Colonic mucosa (tissue), 4 donors: Measurements from ENCODE around the gene SLC41A3. TPM values are rescaled to one million over a fixed set of nuclear protein-coding genes. Genes with fewer than 3 reads are reported as not detected.

Source experiments
- DNase-seq: peaks from one replicate; pipeline ENCODE4 v3.0.0-alpha.2; 2020
- H3K27ac ChIP-seq: fragments of 200-600 bp; one replicate; pipeline ENCODE4 v1.8.0; 2021
- H3K27me3 ChIP-seq: fragments of 200-600 bp; one replicate; pipeline ENCODE4 v1.8.0; 2021
- H3K36me3 ChIP-seq: fragments of 200-600 bp; one replicate; pipeline ENCODE4 v1.8.0; 2021
- H3K4me1 ChIP-seq: fragments of 200-600 bp; one replicate; pipeline ENCODE4 v1.8.0; 2021; ENCODE audit warnings: mild to moderate bottlenecking
- H3K4me3 ChIP-seq: fragments of 200-600 bp; one replicate; pipeline ENCODE4 v1.8.0; 2021
- H3K9ac ChIP-seq, 2 donors: one replicate each; pipeline ENCODE4 v1.7.0; 2013; ENCODE audit warnings: control low read depth in 2 of 2, low read depth in 2 of 2, low read length in 2 of 2
- H3K9me3 ChIP-seq: fragments of 200-600 bp; one replicate; pipeline ENCODE4 v1.8.0; 2021
- intact Hi-C: fragments of 100-400 bp; cut with DNase I; formaldehyde crosslinking; loops from one replicate; pipeline ENCODE4 v1.14.1; 2022
- total RNA-seq, 2 donors: library from RNA; stranded (reverse); fragmentation: NEBNext Ultra II Directional in 1 of 2; extraction: Animal tissue kit (Norgen Biotek cat#: 25700) in 1 of 2; gene quantifications; one replicate each; pipeline ENCODE4 v1.2.1, GENCODE V29; 2021
- TF ChIP-seq, protein P1 (sequence below): fragments of 200-600 bp; IDR thresholded peaks from one replicate; pipeline ENCODE4 v1.8.0; 2022; ENCODE audit warnings: antibody characterized with exemption, mild to moderate bottlenecking
- donor health status: healthy.
- donor health status: DM: no; HTN: no; CAD: no.
- donor health status: DM: no; HTN: no; CAD: no.

The SLC41A3 gene
- total RNA-seq, 2 donors from 2014 or later = 27.6 to 33.1 TPM

DNA sequence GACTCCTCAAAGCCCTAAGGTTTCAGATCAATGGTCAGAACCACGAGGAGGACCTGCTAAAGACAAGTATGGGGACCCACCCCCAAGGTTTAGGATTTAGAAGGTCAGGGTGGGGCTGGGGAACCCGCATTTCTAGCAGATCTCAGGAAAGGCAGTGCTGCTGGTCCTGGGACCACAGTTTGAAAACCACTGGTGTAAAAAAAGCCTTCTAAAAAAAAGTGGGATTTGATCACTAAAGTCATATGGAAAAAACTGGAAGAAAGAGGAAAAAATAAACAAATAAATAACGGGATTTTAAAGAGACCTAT lies 832 bp downstream of the SLC41A3 start:
- Histone ChIP-seq H3K27me3 (no peaks in the 10 kb centered on the region), H3K4me1 (peaks cover 12% of the 10 kb centered on the region), H3K9ac (peak overlapping the region; percentile 51 to 64), H3K9me3 (no peaks in the 10 kb centered on the region), H3K27ac (no peak overlapping the region), H3K36me3 (no peaks in the 10 kb centered on the region), H3K4me3 (peak overlapping the region; percentile 69)
- no peak for DNase-seq
- intact Hi-C loops = loop anchor here (10.0 kb wide), 1 partner anchor 98 kb away; no protein-coding TSS in a partner anchor
- TF ChIP-seq, protein P1, sequence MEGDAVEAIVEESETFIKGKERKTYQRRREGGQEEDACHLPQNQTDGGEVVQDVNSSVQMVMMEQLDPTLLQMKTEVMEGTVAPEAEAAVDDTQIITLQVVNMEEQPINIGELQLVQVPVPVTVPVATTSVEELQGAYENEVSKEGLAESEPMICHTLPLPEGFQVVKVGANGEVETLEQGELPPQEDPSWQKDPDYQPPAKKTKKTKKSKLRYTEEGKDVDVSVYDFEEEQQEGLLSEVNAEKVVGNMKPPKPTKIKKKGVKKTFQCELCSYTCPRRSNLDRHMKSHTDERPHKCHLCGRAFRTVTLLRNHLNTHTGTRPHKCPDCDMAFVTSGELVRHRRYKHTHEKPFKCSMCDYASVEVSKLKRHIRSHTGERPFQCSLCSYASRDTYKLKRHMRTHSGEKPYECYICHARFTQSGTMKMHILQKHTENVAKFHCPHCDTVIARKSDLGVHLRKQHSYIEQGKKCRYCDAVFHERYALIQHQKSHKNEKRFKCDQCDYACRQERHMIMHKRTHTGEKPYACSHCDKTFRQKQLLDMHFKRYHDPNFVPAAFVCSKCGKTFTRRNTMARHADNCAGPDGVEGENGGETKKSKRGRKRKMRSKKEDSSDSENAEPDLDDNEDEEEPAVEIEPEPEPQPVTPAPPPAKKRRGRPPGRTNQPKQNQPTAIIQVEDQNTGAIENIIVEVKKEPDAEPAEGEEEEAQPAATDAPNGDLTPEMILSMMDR = no peak

DNA sequence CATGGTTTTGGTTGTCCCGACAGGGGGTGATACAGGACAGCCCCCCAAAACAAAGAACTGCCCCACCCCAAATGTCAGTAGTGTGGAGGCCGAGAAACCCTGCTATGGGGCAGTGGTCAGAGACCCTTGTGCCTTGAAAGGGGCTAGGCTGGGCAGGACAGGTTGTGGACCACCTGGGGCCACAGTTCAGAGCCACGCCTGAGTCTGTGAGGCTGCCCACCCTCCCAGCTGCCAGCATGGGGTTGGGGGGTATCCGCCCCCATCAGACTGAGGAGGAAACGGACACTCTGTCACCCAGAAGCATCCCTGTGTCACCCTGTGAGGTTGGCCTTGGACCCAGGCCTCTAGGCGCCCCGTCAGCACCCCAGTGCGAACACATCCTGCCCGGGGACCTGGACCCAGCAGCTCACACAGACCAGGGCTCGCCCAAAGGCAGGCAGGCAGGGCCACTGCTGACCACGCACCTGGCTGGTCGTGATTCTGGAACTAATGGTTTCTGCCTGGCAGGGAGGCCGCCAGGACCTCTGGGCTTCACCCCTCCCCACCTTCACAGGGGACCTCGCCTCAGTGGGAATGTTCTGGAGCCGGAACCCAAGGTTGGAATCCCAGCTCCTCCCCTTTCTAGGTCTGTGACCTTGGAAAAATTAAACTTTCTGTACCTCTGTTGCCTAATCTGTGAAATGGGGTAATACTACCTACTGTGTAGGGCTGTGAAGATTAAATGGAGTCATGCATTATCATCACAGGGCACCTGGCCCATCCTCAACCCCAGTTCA lies 1.4 kb downstream of the SLC41A3 start:
- H3K4me3 ChIP-seq = no peak overlapping the region
- no peaks in the 10 kb centered on the region for H3K27me3 ChIP-seq
- H3K27ac ChIP-seq = no peak overlapping the region
- no peaks in the 10 kb centered on the region for H3K9me3 ChIP-seq
- peaks cover 12% of the 10 kb centered on the region for H3K4me1 ChIP-seq
- intact Hi-C loops = loop anchor here (10.0 kb wide), 1 partner anchor 98 kb away; no protein-coding TSS in a partner anchor
- DNase-seq = no peak
- peak overlapping the region in 1 of 2 donors; percentile 51 for H3K9ac ChIP-seq
- H3K36me3 ChIP-seq = no peaks in the 10 kb centered on the region
- TF ChIP-seq, protein P1 = no peak

DNA sequence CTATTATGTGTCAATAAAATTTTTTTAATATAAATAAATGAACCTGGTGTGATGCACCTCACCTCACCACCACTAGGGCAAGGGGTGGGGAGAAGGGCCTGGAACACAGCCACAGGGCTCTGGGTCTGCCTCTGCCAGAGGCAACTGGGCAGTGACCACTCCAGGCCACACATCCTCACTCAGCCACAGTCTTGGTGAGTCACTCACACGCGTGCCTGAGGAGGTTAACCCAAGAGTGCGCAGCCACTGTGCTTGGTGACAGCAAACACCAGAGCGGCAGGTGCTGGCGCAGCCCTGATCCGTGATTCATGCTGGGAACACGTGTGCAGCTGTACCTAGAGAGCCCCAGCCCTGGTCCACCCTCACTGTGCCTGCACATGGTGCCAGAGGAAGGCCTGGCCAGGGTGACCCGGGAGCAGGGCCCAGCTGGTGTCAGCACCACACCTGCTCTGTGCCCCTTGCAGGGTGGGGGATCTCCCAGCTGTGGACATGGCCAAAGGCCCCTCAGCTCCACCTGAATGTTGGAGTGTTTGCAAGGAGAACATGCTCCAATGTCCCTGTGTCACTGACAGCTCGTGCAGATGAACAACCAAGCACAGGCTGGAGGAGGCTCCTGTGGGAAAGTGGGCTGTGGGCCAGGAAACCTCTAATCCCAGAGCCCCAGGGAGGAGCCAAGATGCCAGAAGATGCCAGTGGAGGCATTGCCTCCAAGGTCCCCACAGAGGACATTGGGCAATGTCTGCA lies 2.1 kb downstream of the SLC41A3 start:
- intact Hi-C loops = loop anchor here (10.0 kb wide), 1 partner anchor 97 kb away; no protein-coding TSS in a partner anchor
- Histone ChIP-seq H3K4me1 (peaks cover 12% of the 10 kb centered on the region), H3K4me3 (no peak overlapping the region), H3K9ac (no peak overlapping the region), H3K27me3 (no peaks in the 10 kb centered on the region), H3K27ac (no peak overlapping the region), H3K9me3 (no peaks in the 10 kb centered on the region), H3K36me3 (no peaks in the 10 kb centered on the region)
- DNase-seq = no peak
- TF ChIP-seq, protein P1 = peak; percentile 27

DNA sequence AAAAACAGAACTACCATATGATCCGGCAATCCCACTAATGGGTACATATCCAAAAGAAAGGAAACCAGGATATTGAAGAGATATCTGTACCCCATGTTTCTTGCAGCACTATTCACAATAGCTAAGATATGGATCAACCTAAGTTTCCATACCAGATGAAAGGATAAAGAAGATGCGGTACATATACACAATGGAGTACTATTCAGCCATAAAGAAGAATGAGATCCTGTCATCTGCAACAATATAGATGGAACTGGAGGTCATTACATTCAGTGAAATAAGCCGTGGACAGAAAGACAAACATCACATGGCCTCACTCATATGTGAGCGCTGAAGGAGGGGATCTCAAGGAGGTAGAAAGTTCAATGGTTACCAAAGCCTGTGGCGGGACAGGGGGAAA lies 3.0 kb downstream of the SLC41A3 start:
- DNase-seq = no peak
- TF ChIP-seq, protein P1 = no peak
- Histone ChIP-seq H3K4me1 (peaks cover 12% of the 10 kb centered on the region), H3K27ac (no peak overlapping the region), H3K9ac (no peak overlapping the region), H3K27me3 (no peaks in the 10 kb centered on the region), H3K9me3 (no peaks in the 10 kb centered on the region), H3K36me3 (no peaks in the 10 kb centered on the region), H3K4me3 (no peak overlapping the region)
- intact Hi-C loops = loop anchor here (10.0 kb wide), 1 partner anchor 96 kb away; no protein-coding TSS in a partner anchor

DNA sequence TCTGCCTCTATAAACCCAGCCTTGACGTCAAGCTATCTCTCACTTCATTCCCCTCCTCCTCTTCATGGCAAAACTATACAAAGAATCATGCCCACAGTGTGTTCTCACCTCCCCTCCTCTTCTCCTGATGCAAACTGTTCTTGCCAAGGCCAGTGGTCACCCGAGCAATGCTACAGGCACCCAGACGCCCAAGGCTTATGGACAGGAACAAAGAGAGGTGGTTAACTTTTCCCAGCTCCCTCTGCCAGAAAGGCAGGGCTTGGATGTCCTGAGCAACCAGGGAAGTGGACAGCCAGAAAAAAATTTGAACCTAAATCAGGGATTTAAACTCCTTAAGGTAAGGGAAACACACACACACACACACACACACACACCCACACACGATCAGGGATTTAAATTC lies 5.1 kb downstream of the SLC41A3 start:
- Histone ChIP-seq H3K4me3 (no peak overlapping the region), H3K27me3 (no peaks in the 10 kb centered on the region), H3K4me1 (peaks cover 7% of the 10 kb centered on the region), H3K9ac (no peak overlapping the region), H3K36me3 (no peaks in the 10 kb centered on the region), H3K27ac (no peak overlapping the region), H3K9me3 (no peaks in the 10 kb centered on the region)
- intact Hi-C loops = no loop called here
- TF ChIP-seq, protein P1 = no peak
- DNase-seq = no peak
